Measurements from ENCODE around the gene PSMB11.

DNA sequence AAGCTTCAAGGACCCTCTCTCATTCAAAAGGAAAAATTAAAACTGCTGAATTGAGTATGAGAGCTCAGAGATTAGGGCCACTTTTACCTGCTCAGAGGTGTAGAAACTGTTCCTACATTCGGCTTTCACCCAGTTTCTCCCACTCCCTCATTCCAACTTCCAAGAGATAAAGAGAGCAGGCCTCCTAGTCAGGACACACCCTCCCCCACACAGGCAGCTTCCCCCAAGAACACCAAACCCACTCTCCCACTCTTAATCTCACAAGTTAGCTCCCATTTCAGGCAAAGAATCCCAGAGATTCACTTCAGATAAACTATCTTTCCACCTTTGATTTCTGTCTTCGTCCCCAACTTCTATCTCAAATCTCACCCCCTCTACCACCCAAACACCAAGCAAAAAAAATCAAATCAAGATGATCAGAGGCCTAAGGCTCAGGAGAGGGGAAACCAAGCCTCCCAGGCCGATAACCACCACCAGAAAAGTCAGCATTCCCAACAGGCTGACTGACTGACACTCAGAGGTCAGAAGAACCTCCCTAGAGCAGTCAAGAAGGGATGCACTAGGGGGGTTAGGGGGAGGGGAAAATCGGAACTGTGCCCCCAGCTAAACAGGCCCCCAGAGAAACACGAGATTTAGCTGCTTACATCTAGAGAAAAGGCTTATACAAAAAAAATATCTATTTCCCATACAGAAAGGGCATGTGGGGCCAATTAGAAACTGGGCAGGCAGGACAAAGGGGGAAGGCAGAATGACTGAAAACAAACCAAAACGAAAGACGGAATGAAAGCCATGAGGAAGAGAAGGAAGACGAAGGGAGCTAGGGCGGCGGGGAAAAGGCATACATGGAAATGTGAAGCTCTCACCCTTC lies 28.5 kb downstream of the PSMB11 start:
- TF ChIP-seq, protein P1, sequence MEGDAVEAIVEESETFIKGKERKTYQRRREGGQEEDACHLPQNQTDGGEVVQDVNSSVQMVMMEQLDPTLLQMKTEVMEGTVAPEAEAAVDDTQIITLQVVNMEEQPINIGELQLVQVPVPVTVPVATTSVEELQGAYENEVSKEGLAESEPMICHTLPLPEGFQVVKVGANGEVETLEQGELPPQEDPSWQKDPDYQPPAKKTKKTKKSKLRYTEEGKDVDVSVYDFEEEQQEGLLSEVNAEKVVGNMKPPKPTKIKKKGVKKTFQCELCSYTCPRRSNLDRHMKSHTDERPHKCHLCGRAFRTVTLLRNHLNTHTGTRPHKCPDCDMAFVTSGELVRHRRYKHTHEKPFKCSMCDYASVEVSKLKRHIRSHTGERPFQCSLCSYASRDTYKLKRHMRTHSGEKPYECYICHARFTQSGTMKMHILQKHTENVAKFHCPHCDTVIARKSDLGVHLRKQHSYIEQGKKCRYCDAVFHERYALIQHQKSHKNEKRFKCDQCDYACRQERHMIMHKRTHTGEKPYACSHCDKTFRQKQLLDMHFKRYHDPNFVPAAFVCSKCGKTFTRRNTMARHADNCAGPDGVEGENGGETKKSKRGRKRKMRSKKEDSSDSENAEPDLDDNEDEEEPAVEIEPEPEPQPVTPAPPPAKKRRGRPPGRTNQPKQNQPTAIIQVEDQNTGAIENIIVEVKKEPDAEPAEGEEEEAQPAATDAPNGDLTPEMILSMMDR (IDR thresholded peaks at IDR 0.05), result no peak
- no peak for TF ChIP-seq POLR2A (IDR thresholded peaks at IDR 0.05)

Data from uterus (tissue), 2 donors.